Heart left ventricle (tissue), 13 donors: ENCODE data around the gene LPCAT1.

Experiments
- POLR2A ChIP-seq, 2 donors: fragments of 450-650 bp; IDR thresholded peaks; one replicate each; pipeline ENCODE4 v1.6.1; 2017; ENCODE audit warnings: antibody characterized with exemption in 2 of 2, mild to moderate bottlenecking in 2 of 2, moderate library complexity in 2 of 2
- TF ChIP-seq, protein P1 (sequence below), 12 donors: fragments of 200-600 bp; sonication (generic) in 4 of 12; IDR thresholded peaks; one replicate each; pipeline versions ENCODE4 v1.5.0 to v1.8.0; 2018 to 2022; ENCODE audit warnings: antibody characterized with exemption in 12 of 12, mild to moderate bottlenecking in 5 of 12
- donor health status: ischemic (EF 13 %, LVEDD 7.1; RV severe dilation, severe dysfunction).
- donor health status: DM: no; HTN: yes; CAD: no.
- donor health status: DM: no; HTN: no; CAD: no.
- donor health status: ischemic (EF 25% LVEDD 6.9; RV normal size, moderate dysfunction).
- donor health status: ischemic (EF 25% LVEDD 5.7; RV mildly dilated, moderate dysfunction).
- donor health status: ischemic (EF 35%, LVEDD 5.7; RV mildly dilated, moderate dysfunction).
- donor health status: nonischemic (EF 11% LVEDD 7.7; RV severe dilation, severe dysfunction).
- donor health status: DM: yes; HTN: yes; CAD: no.
- donor health status: PGD.
- donor health status: ischemic (EF 29% LVEDD 5.4; RV normal size, mild dysfunction).
- donor health status: nonischemic (EF 23%, LVEDD 6.1; RV moderate dilation, normal function).

DNA sequence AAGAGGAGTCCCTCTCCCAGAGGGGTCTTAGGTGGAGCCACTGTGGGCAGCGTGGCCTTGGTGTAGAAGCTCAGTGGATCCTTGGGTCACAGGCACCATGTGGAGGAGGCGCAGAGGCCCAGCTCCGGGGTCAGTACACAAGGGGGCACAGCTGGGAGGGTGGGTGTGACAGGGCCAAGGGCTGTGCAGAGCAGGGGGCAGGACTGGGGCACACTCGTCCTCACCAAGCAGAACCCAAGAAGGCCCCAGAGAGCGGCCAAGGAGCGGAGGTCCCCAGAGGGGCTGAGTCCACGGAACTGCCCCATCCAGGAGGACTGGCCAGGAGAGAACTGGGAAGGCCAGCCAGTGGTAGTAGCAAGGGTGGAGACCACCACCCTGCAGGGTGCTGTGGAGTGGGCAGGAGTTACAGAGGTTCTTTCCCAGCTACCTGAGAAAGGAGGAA, 2.5 kb upstream of the LPCAT1 start:
- TF ChIP-seq, protein P1, sequence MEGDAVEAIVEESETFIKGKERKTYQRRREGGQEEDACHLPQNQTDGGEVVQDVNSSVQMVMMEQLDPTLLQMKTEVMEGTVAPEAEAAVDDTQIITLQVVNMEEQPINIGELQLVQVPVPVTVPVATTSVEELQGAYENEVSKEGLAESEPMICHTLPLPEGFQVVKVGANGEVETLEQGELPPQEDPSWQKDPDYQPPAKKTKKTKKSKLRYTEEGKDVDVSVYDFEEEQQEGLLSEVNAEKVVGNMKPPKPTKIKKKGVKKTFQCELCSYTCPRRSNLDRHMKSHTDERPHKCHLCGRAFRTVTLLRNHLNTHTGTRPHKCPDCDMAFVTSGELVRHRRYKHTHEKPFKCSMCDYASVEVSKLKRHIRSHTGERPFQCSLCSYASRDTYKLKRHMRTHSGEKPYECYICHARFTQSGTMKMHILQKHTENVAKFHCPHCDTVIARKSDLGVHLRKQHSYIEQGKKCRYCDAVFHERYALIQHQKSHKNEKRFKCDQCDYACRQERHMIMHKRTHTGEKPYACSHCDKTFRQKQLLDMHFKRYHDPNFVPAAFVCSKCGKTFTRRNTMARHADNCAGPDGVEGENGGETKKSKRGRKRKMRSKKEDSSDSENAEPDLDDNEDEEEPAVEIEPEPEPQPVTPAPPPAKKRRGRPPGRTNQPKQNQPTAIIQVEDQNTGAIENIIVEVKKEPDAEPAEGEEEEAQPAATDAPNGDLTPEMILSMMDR (IDR thresholded peaks at IDR 0.05) = no peak
- TF ChIP-seq POLR2A (IDR thresholded peaks at IDR 0.05) = no peak
